Nasal cavity respiratory epithelium epithelial cell of viscerocranial mucosa (primary cell): ENCODE results near the gene COA5. TPM values are rescaled to one million over a fixed set of nuclear protein-coding genes. Genes with fewer than 3 reads are reported as not detected.

ENCODE experiments used
- total RNA-seq: library from RNA; depleted of rRNA; stranded (reverse); fragments of >200 nt; gene quantifications from 2 replicates; pipeline ENCODE4 v1.2.3, GENCODE V29; 2014

The COA5 gene, protein sequence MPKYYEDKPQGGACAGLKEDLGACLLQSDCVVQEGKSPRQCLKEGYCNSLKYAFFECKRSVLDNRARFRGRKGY
- total RNA-seq, result 13.3 and 27.3 TPM in 2 replicates

DNA sequence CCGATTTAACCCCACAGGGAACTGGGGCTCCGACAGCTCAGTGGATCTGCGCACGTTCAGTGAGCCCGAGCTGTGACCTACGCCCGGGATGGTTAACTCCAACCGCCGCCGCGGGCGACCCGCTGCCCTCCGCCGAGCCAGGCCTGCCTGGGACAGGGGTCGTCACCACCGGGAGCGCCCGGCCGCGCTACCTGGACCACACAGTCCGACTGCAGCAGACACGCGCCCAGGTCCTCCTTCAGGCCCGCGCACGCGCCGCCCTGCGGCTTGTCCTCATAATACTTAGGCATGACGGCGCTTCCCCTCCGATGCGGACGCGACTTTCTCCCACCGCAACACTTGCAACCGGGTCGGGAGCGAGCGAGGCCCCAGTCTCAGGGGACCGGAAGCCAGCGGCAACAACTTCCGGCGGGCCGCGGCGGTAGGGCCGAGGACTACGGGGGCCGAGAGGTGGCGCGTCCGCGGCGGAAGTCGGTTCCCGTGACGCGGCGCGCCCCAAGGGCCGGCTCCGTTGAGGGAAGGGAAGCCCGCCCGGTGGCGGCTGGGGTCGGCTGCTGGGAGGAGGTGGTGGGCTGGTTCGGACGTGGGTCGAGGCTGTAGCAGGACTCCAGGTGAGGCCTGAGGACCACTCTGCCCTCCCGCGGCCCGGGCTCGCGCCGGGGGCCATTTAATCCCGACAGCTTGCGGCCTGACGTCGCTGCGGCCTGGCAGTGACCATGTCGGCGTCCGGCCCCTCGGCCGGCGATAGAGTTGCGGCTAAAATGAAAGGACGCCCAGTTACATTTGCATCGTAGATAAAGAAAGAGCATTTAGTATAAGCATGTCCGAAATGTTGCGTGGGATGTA lies at the start of gene COA5, which contains the start of gene UNC50:
Gene COA5 (minus strand): TSS at position 397 of the 846 bp plus-strand sequence. CDS start 107 bp downstream, at position 290.
Gene UNC50 (plus strand): TSS at position 474 of the 846 bp plus-strand sequence. CDS start 1,171 bp downstream, outside the sequence.

Other genes with a start within 250 kb of the COA5 start
- 21.9 and 49.0 TPM in 2 replicates for gene INPP4A, start 163.7 kb downstream of the COA5 start, total RNA-seq
- 50.2 and 50.6 TPM in 2 replicates for gene UNC50, start 77 bp upstream of the COA5 start, total RNA-seq
- 4.1 and 6.8 TPM in 2 replicates for gene MGAT4A, start 122.6 kb upstream of the COA5 start, total RNA-seq